UCSD-AML1 (cell line): Measurements from ENCODE around the gene RNF208.
A peak's percentile ranks its signal among the peaks of the same experiment; 100 is the strongest.

Source experiments
- DNase-seq: peaks from one replicate; lab custom pipeline; 2025; ENCODE audit not compliant: unreplicated experiment; lab: John Stamatoyannopoulos, UW

Gene RNF208

GRCh38 chr9:137215196-137215986, 6.6 kb downstream of the RNF208 start:
- DNase-seq, result no peak

- DNase-seq, result no peak
These were observed 7.4 kb downstream of the RNF208 start for GRCh38 chr9:137214620-137215019.

- DNase-seq, result peak; percentile 17
These were observed 8.6 kb downstream of the RNF208 start for GRCh38 chr9:137213160-137214060.

GRCh38 chr9:137212520-137212919, 9.5 kb downstream of the RNF208 start:
- DNase-seq, result no peak

- no peak for DNase-seq
These were observed 10.5 kb downstream of the RNF208 start for GRCh38 chr9:137211532-137211931.

- no peak for DNase-seq
These were observed 15.4 kb downstream of the RNF208 start for GRCh38 chr9:137206602-137207001.

GRCh38 chr9:137205126-137206069, 16.6 kb downstream of the RNF208 start, which contains the start of the genes NDOR1 and TMEM203:
Gene NDOR1 (plus strand): TSS chr9:137205700. CDS start chr9:137205778, 78 bp downstream.
Gene TMEM203 (minus strand): TSS chr9:137205648. CDS start chr9:137205414, 234 bp downstream.
- peak; percentile 86 for DNase-seq

- DNase-seq, result no peak
These were observed 17.3 kb downstream of the RNF208 start for GRCh38 chr9:137204731-137205125.

GRCh38 chr9:137202966-137203365, 19.1 kb downstream of the RNF208 start:
- DNase-seq, result no peak

- DNase-seq, result no peak
These were observed 20.7 kb downstream of the RNF208 start for GRCh38 chr9:137201205-137201868.

- peak; percentile 99 for DNase-seq
These were observed 21.5 kb downstream of the RNF208 start, which contains the start of gene TPRN for GRCh38 chr9:137200311-137201204. Gene TPRN (minus strand): TSS chr9:137200741. CDS start chr9:137200711, 30 bp downstream.

- DNase-seq, result no peak
These were observed 22.5 kb downstream of the RNF208 start for GRCh38 chr9:137199411-137200121.

GRCh38 chr9:137198902-137199283, 23.1 kb downstream of the RNF208 start:
- DNase-seq, result no peak

GRCh38 chr9:137198051-137198901, 23.8 kb downstream of the RNF208 start:
- no peak for DNase-seq

GRCh38 chr9:137195525-137196220, 26.4 kb downstream of the RNF208 start:
- DNase-seq, result no peak

GRCh38 chr9:137194909-137195308, 27.1 kb downstream of the RNF208 start:
- no peak for DNase-seq

GRCh38 chr9:137194388-137194787, 27.7 kb downstream of the RNF208 start:
- no peak for DNase-seq
